H1 (cell line): ENCODE results near the gene ADARB2. TPM values are rescaled to one million over a fixed set of nuclear protein-coding genes. Genes with fewer than 3 reads are reported as not detected.
"Not testable (repeated sequence)": the region's sequence is repeated elsewhere in the genome, so short reads cannot be mapped to it uniquely, and the experiment has no call there.

ENCODE experiments used
- CTCF ChIA-PET: fragments of 300-600 bp; sonication (Branson Sonifier 250); formaldehyde crosslinking; loops from one replicate; lab custom pipeline; 2021; ENCODE audit not compliant: partially characterized antibody; lab: Charles Lee
- POLR2A ChIA-PET: fragments of 300-600 bp; sonication (Branson Sonifier 250); formaldehyde crosslinking; loops from one replicate; lab custom pipeline; 2021; ENCODE audit warnings: inconsistent platforms; ENCODE audit not compliant: partially characterized antibody; lab: Charles Lee
- DNase-seq, 2 experiments: peaks; one replicate each; pipeline versions ENCODE4 v3.0.0 to v3.0.0-alpha.2; 2010 to 2022; ENCODE audit warnings: low spot score in 2 of 2, low read depth in 1 of 2, mixed read lengths in 1 of 2
- FAIRE-seq: peaks from 2 replicates; lab custom pipeline; 2011; peaks lifted over from hg19 to GRCh38; lab: Jason Lieb, UNC
- H2AFZ ChIP-seq: 2 replicates; pipeline ENCODE4 v1.8.1; 2012; ENCODE audit warnings: low read length, inconsistent platforms
- H2AK5ac ChIP-seq: 2 replicates; pipeline ENCODE4 v1.6.1; 2013; ENCODE audit warnings: low read depth, low read length
- H2BK120ac ChIP-seq: replicated peaks from 2 replicates; pipeline ENCODE3; 2013; ENCODE audit warnings: low read depth, low read length, inconsistent platforms
- H2BK12ac ChIP-seq: 2 replicates; pipeline ENCODE4 v1.6.1; 2013; ENCODE audit warnings: low read depth, low read length
- H2BK15ac ChIP-seq: 2 replicates; pipeline ENCODE4 v1.6.1; 2013; ENCODE audit warnings: low read length
- H2BK20ac ChIP-seq: 2 replicates; pipeline ENCODE4 v1.6.1; 2013; ENCODE audit warnings: low read length
- H2BK5ac ChIP-seq: 2 replicates; pipeline ENCODE4 v1.6.1; 2013; ENCODE audit warnings: low read depth, low read length
- H3K14ac ChIP-seq: 2 replicates; pipeline ENCODE4 v1.6.1; 2013; ENCODE audit warnings: inconsistent platforms; ENCODE audit not compliant: insufficient read length
- H3K18ac ChIP-seq: 2 replicates; pipeline ENCODE4 v1.6.1; 2013; ENCODE audit warnings: low read length; ENCODE audit errors: extremely low read depth
- H3K23ac ChIP-seq: 2 replicates; pipeline ENCODE4 v1.6.1; 2013; ENCODE audit warnings: inconsistent platforms; ENCODE audit not compliant: insufficient read length
- H3K23me2 ChIP-seq: 2 replicates; pipeline ENCODE4 v1.6.1; 2013; ENCODE audit warnings: low read depth, low read length
- H3K27ac ChIP-seq: 2 replicates; pipeline ENCODE4 v1.6.1; 2011; ENCODE audit warnings: low read depth, low read length, inconsistent platforms
- H3K27me3 ChIP-seq, 4 experiments: replicated peaks in 1 of 4; 1 replicate in 1 of 4; 2 replicates in 3 of 4; pipeline versions ENCODE4 v1.6.1 to v1.8.1; 2011 to 2013; ENCODE audit warnings: low read length in 3 of 4, mild to moderate bottlenecking in 3 of 4, inconsistent platforms in 2 of 4, mixed read lengths in 2 of 4, moderate library complexity in 1 of 4; ENCODE audit not compliant: control insufficient read depth in 3 of 4, insufficient read depth in 3 of 4; ENCODE audit errors: extremely low read depth in 1 of 4
- H3K36me3 ChIP-seq, 4 experiments: 2 replicates each; pipeline versions ENCODE4 v1.6.1 to v1.8.1; 2011 to 2013; ENCODE audit warnings: mild to moderate bottlenecking in 4 of 4, low read length in 3 of 4, moderate library complexity in 2 of 4, control low read depth in 1 of 4, inconsistent platforms in 1 of 4; ENCODE audit not compliant: insufficient read depth in 4 of 4, control insufficient read depth in 2 of 4
- H3K4ac ChIP-seq: replicated peaks from 2 replicates; pipeline ENCODE3; 2013; ENCODE audit warnings: low read length, low read depth, mixed read lengths, inconsistent platforms; ENCODE audit not compliant: insufficient read length
- H3K4me1 ChIP-seq, 4 experiments: replicated peaks in 1 of 4; 1 replicate in 1 of 4; 2 replicates in 3 of 4; pipeline versions ENCODE4 v1.6.1 to v1.8.1; 2011 to 2013; ENCODE audit warnings: low read length in 3 of 4, inconsistent platforms in 2 of 4, mixed read lengths in 1 of 4; ENCODE audit not compliant: insufficient read depth in 4 of 4, control insufficient read depth in 3 of 4
- H3K4me2 ChIP-seq, 2 experiments: 2 replicates each; pipeline versions ENCODE4 v1.6.1 to v1.8.1; 2011 to 2013; ENCODE audit warnings: low read depth in 2 of 2, low read length in 2 of 2, control low read depth in 1 of 2, inconsistent platforms in 1 of 2, mild to moderate bottlenecking in 1 of 2; ENCODE audit not compliant: insufficient read depth in 1 of 2
- H3K4me3 ChIP-seq, 4 experiments: fragments of 200-600, 300-600 bp in 1 of 4; sonication (generic), shearing (Covaris generic), sonication (Bioruptor Twin) in 1 of 4; 2 replicates each; pipeline versions ENCODE4 v1.5.1 to v1.8.1; 2011 to 2016; ENCODE audit warnings: low read length in 4 of 4, low read depth in 3 of 4, control low read depth in 2 of 4, inconsistent platforms in 2 of 4, mild to moderate bottlenecking in 2 of 4, mixed read lengths in 1 of 4, moderate library complexity in 1 of 4; ENCODE audit not compliant: insufficient read depth in 2 of 4; ENCODE audit errors: extremely low read depth in 1 of 4
- H3K56ac ChIP-seq: replicated peaks from 2 replicates; pipeline ENCODE3; 2013; ENCODE audit warnings: low read depth, mild to moderate bottlenecking, mixed read lengths, low read length, inconsistent platforms; ENCODE audit not compliant: insufficient read length
- H3K79me1 ChIP-seq: 2 replicates; pipeline ENCODE4 v1.6.1; 2013; ENCODE audit warnings: low read depth, low read length, control low read depth
- H3K79me2 ChIP-seq, 2 experiments: 2 replicates each; pipeline versions ENCODE4 v1.6.1 to v1.8.1; 2012 to 2013; ENCODE audit warnings: low read length in 2 of 2, mild to moderate bottlenecking in 2 of 2, inconsistent platforms in 1 of 2; ENCODE audit not compliant: insufficient read depth in 2 of 2, control insufficient read depth in 1 of 2
- H3K9ac ChIP-seq, 4 experiments: replicated peaks in 1 of 4; 1 replicate in 1 of 4; 2 replicates in 3 of 4; pipeline versions ENCODE4 v1.6.1 to v1.8.1; 2011 to 2013; ENCODE audit warnings: low read depth in 3 of 4, low read length in 3 of 4, control low read depth in 2 of 4, mild to moderate bottlenecking in 2 of 4, moderate library complexity in 2 of 4, inconsistent platforms in 1 of 4; ENCODE audit errors: extremely low read depth in 1 of 4
- H3K9me3 ChIP-seq, 2 experiments: 2 replicates each; pipeline versions ENCODE4 v1.6.1 to v1.8.1; 2012 to 2013; ENCODE audit warnings: mild to moderate bottlenecking in 2 of 2, moderate library complexity in 2 of 2, control low read depth in 1 of 2, inconsistent platforms in 1 of 2, low read depth in 1 of 2, low read length in 1 of 2, mixed read lengths in 1 of 2; ENCODE audit not compliant: insufficient read depth in 2 of 2
- H4K20me1 ChIP-seq, 2 experiments: replicated peaks in 1 of 2; 2 replicates each; pipeline versions ENCODE3 to v1.8.1; 2011 to 2013; ENCODE audit warnings: inconsistent platforms in 2 of 2, low read length in 2 of 2, mild to moderate bottlenecking in 1 of 2; ENCODE audit not compliant: insufficient read depth in 2 of 2, control insufficient read depth in 1 of 2
- H4K5ac ChIP-seq: 2 replicates; pipeline ENCODE4 v1.6.1; 2013; ENCODE audit warnings: low read length, low read depth, mixed read lengths, inconsistent platforms; ENCODE audit not compliant: insufficient read length
- H4K8ac ChIP-seq: 2 replicates; pipeline ENCODE4 v1.8.0; 2013; ENCODE audit warnings: mild to moderate bottlenecking, moderate library complexity, low read length, inconsistent platforms; ENCODE audit not compliant: insufficient read depth; ENCODE audit errors: extremely low read depth
- H4K91ac ChIP-seq: replicated peaks from 2 replicates; pipeline ENCODE3; 2013; ENCODE audit warnings: low read length, mixed read lengths, inconsistent platforms; ENCODE audit not compliant: insufficient read length
- CTCF ChIP-seq, 3 experiments: IDR thresholded peaks; 1 replicate in 2 of 3; 2 replicates in 1 of 3; pipeline versions ENCODE4 v1.5.1 to v1.6.1; 2011; ENCODE audit warnings: low read length in 3 of 3, mild to moderate bottlenecking in 3 of 3, inconsistent platforms in 2 of 3, low read depth in 1 of 3, moderate library complexity in 1 of 3; ENCODE audit not compliant: insufficient read depth in 1 of 3; ENCODE audit errors: control extremely low read depth in 1 of 3
- RAD21 ChIP-seq, 2 experiments: IDR thresholded peaks in 1 of 2; conservative IDR thresholded peaks in 1 of 2; 2 replicates each; pipeline ENCODE4 v1.6.1; 2011; ENCODE audit warnings: low read depth in 2 of 2, low read length in 2 of 2, improper control_type of control experiment in 1 of 2, inconsistent platforms in 1 of 2, mild to moderate bottlenecking in 1 of 2, moderate library complexity in 1 of 2
- WGBS, 2 experiments: shearing (Covaris generic) in 1 of 2; methylation state at CpG; one replicate each; pipeline versions ENCODE4 v1.1.6 to v1.1.7; 2013 to 2015; ENCODE audit warnings: low lambda C conversion rate in 2 of 2, mixed read lengths in 2 of 2, inconsistent platforms in 1 of 2, low coverage in 1 of 2, missing lambda C conversion rate in 1 of 2; ENCODE audit not compliant: insufficient replicate concordance in 2 of 2, insufficient coverage in 1 of 2, insufficient read length in 1 of 2; ENCODE audit errors: extremely low coverage in 1 of 2, missing lambda C conversion rate in 1 of 2; 5-methylcytosine and 5-hydroxymethylcytosine counted together
- polyA plus RNA-seq, 7 experiments: library from polyadenylated mRNA; depleted of rRNA in 3 of 7; stranded (reverse) in 5 of 7; unstranded in 2 of 7; fragments of >200 nt in 5 of 7; fragments of 200-250 nt in 2 of 7; gene quantifications; 1 replicate in 5 of 7; 2 replicates in 1 of 7; 4 replicates in 1 of 7; pipeline versions ENCODE4 v1.2.1 to v1.2.3, GENCODE V29; 2011 to 2013; ENCODE audit warnings: missing spikeins in 2 of 7, mixed read lengths in 2 of 7
- total RNA-seq: library from RNA; stranded (reverse); fragmentation: NEBNext Ultra II Directional; extraction: Animal tissue kit (Norgen Biotek cat#: 25700); gene quantifications from 2 replicates; pipeline ENCODE4 v1.2.1, GENCODE V29; 2021

Gene ADARB2
- total and polyA plus RNA-seq, 2 of the 8 experiments (the other 6 are each of a cell fraction or from before 2014, with no cell fraction given) = 2.2 to 2.8 TPM

- H4K91ac ChIP-seq, H3K23ac ChIP-seq, H3K56ac ChIP-seq, H3K14ac ChIP-seq, H3K79me2 ChIP-seq, H4K20me1 ChIP-seq, H2BK12ac ChIP-seq, H3K4me2 ChIP-seq, H3K4me3 ChIP-seq, H3K4me1 ChIP-seq, H2BK20ac ChIP-seq, H2AK5ac ChIP-seq, H4K5ac ChIP-seq, H4K8ac ChIP-seq, H3K79me1 ChIP-seq, H3K23me2 ChIP-seq, H2BK15ac ChIP-seq, H2BK5ac ChIP-seq, H3K18ac ChIP-seq, H2AFZ ChIP-seq, H3K27me3 ChIP-seq, FAIRE-seq, H3K4ac ChIP-seq, H2BK120ac ChIP-seq, H3K27ac ChIP-seq, H3K36me3 ChIP-seq, H3K9ac ChIP-seq: not testable (repeated sequence)
- H3K9me3 ChIP-seq = peaks cover 5 to 12% of the 10 kb centered on the region in 2 experiments; a peak in 2 of 4 replicates
- TF ChIP-seq CTCF (IDR thresholded peaks at IDR 0.05; ENCODE audit: control extremely low read depth in 1 of 3, insufficient read depth in 1 of 3, low read depth in 1 of 3, low read length in 3 of 3) = peak; percentile 15 to 54 (median 21); a peak in 2 of 4 replicates
- TF ChIP-seq RAD21 (IDR thresholded peaks at IDR 0.05 in 1 of 2, conservative IDR thresholded peaks at IDR 0.05 in 1 of 2; ENCODE audit: low read depth in 2 of 2, low read length in 2 of 2) = peak in 1 of 2 experiments; percentile 30; a peak in 2 of 4 replicates
- peak in 1 of 2 experiments; percentile 42 for DNase-seq
- ChIA-PET CTCF (interaction anchor here (0.9 to 1.3 kb wide), 3 partner anchors 11 to 25 kb away, joined by 3 to 6 read pairs (median 3); no protein-coding TSS in a partner anchor), POLR2A (interaction anchor here (2.4 kb wide), 1 partner anchor 16 kb away, joined by 11 read pairs; no protein-coding TSS in a partner anchor)
- 88% methylated on average over 9 of the region's 20 CpGs; no CpG with 5 or more reads in 1 of the 2 experiments for WGBS, 2 experiments
Measured at GRCh38 chr10:1326514-1326913, 410.8 kb downstream of the ADARB2 start.
